CD1c-positive myeloid dendritic cell (primary cell): Measurements from ENCODE around the gene ZNF511.

Experiments
- DNase-seq: peaks from one replicate; pipeline ENCODE4 v3.0.0-alpha.2; 2016; ENCODE audit errors: extremely low spot score

Gene ZNF511

DNA sequence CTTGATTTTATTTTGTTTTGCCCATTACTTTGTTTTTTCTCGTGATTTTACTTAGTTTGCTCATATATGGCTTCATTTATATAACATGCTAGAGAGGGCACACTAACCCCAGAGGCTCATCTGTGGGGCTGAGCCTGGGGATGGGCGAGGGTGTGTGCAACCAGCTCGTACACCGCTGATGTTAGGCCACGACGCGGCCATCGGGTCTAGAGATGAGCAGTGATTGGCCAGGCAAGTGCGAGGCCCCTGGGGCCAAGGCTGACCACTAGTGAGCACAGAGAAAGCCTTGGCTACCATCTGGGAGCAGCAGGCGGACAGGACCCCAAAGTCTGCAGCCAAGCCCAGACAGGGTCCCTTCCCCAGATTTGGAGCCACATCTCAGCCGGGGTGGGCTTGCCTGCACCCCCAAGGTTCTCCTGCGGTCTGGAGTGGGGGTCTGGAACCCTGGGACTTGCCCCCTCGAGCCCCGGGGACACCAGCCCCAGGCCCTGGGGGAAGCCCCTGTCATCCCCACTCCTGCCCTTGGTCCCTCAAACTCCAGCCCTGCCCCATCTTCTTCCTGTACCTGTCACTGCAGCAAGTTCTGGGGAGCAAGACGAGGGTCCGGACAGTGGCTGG is 45.4 kb downstream of the ZNF511 start:
- no peak for DNase-seq

- no peak for DNase-seq
Observed at GRCh38 chr10:133354672-133355240, 46.0 kb downstream of the ZNF511 start.

DNA sequence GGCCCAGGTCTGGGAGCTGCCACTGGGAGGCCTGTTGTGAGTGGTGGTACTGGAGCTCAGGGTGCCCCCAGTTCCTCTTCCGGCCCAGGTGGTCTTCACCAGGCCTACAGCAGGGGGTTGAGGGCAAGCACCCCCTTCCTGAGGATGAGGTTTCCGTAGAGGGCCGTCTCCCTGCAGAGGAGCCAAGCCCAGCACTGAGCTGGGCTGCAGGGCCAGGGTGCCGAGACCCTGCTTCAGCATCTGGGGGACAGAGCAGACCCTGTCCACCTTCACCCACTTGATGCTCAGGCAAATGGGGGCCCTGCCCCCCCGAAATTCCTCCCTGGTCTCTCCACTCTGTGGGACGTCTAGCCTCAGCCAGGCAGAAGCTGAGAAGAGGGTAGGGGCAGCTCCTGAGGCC is 46.6 kb downstream of the ZNF511 start:
- DNase-seq = no peak

- no peak for DNase-seq
Observed at GRCh38 chr10:133355991-133356390, 47.3 kb downstream of the ZNF511 start.

DNA sequence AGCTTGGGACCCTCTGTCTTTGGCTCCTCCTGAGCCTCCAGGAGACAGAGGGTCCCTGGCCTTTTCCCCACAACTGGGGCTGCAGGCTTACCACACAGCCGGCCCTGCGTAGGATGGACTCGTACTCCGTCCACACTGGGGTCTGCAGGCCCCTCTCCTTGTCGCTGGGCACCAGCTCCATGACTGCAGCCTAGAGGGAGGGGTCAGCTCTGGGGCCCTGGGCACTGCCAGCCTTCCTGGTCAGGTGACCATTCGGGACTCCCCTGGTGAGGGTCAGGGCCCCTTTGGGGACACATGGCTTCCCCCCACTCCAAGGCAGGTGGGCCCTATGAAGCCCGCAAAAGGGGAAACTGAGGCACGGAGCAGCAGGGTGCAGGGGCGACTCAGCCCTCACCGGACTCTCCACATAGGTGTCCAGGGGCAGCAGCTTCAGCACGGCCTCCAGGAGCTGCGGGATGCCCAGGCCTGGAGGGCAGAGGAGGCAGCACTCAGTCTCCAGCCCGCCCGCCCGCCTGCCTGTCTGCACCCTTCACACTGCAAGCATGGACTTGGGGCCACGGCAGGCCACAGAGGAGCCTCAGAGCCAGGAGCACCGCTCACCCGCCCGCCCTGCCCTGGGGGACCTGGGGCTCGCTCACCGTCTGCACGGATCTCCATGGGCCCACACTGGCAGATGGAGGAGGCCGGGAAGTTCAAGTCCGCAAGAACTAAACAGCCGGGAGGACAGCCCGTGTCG is 48.0 kb downstream of the ZNF511 start:
- no peak for DNase-seq

GRCh38 chr10:133357285-133358161 is 48.8 kb downstream of the ZNF511 start, which contains the start of gene FUOM:
Gene FUOM, minus strand, starts transcription at chr10:133358019. Its CDS starts 12 bp downstream, at chr10:133358007.
- DNase-seq = peak; percentile 96

- DNase-seq = no peak
Observed at GRCh38 chr10:133358162-133358924, 49.6 kb downstream of the ZNF511 start.

DNA sequence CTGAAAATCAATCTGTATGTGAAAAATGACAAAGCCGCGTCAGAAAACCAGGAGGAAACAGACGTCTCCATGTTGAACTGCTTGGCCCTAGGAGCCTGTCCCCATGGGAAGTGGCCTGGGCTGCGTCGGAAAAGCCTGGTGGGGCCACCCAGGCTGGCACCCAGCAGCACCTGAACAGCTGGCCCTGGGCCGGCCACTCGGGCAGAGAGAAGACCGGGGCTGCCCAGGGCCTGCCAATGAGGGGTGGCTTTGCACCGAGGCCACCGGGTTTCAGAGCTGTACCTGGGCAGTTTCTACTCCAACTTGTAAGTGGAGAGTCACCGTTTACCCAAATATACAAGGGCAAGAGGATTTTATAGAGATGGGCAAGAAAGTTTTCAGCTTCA is 50.2 kb downstream of the ZNF511 start:
- DNase-seq = no peak

GRCh38 chr10:133359554-133359971 is 50.8 kb downstream of the ZNF511 start:
- no peak for DNase-seq

DNA sequence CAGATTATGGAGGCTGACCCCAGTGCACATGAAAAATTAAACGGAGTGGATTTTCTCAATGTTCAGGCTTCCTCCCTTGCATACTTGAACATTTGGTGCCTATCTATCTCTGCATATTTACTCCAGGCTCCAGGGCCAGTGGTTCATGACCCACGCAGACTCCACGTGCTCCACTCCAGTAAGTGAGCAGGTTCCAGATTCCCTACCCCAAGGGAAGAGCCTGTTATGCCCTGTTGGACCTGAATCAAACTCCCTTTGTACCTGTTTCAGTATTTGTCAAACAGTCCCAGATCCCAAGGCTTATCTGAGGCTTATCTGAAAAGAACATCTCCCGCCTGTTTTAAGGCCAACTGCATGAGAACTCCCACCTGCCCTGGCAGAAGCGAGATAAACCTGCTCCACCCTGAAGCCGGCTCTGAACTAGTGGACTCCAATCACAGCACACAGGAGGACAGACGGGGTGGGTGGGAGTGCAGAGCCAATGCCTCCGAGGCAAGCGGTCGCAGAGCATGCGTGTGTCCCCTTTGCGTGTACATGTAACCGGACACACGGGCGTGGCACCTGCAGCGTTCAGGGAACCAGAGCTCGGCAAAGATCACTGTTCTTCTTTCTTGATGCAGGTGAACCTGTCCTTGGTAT is 51.4 kb downstream of the ZNF511 start:
- DNase-seq = no peak

DNA sequence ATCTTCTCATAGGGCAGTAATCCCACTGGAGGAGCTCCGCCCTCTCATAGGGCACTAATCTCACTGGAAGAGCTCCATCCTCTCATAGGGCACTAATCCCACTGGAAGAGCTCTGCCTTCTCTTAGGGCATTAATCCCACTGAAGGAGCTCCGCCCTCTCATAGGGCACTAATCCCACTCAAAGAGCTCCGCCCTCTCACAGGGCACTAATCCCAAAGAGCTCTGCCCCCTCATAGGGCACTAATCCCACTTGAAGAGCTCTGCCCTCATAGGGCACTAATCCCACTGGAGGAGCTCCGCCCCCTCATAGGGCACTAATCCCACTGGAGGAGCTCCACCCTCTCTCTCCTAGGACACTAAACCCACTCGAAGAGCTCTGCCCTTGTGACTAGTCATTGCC is 52.5 kb downstream of the ZNF511 start:
- DNase-seq = no peak

GRCh38 chr10:133361773-133362441 is 53.2 kb downstream of the ZNF511 start:
- no peak for DNase-seq
